HEK293 (cell line): ENCODE data around the gene CPA5.

ENCODE experiments used
- OVOL3 ChIP-seq: fragments of 450-650 bp; formaldehyde crosslinking; IDR thresholded peaks from 2 replicates; pipeline ENCODE4 v1.5.1; 2016; ENCODE audit warnings: missing biosample characterization, missing genetic modification characterization
- REST ChIP-seq: fragments of 450-650 bp; formaldehyde crosslinking; IDR thresholded peaks from 2 replicates; pipeline ENCODE4 v1.5.1; 2016; ENCODE audit warnings: missing biosample characterization, missing genetic modification characterization
- ZBTB48 ChIP-seq: fragments of 450-650 bp; formaldehyde crosslinking; IDR thresholded peaks from 2 replicates; pipeline ENCODE4 v1.5.1; 2016; ENCODE audit warnings: missing biosample characterization, missing genetic modification characterization
- ZFP41 ChIP-seq: fragments of 450-650 bp; formaldehyde crosslinking; IDR thresholded peaks from 2 replicates; pipeline ENCODE4 v1.5.1; 2016; ENCODE audit warnings: missing biosample characterization, missing genetic modification characterization, borderline replicate concordance
- ZNF121 ChIP-seq: fragments of 450-650 bp; formaldehyde crosslinking; IDR thresholded peaks from 2 replicates; pipeline ENCODE4 v1.5.1; 2016; ENCODE audit warnings: missing biosample characterization, missing genetic modification characterization
- ZNF140 ChIP-seq: fragments of 450-650 bp; formaldehyde crosslinking; IDR thresholded peaks from 2 replicates; pipeline ENCODE4 v1.5.1; 2016; ENCODE audit warnings: missing biosample characterization, missing genetic modification characterization
- ZNF169 ChIP-seq: fragments of 450-650 bp; formaldehyde crosslinking; IDR thresholded peaks from 2 replicates; pipeline ENCODE4 v1.5.1; 2016; ENCODE audit warnings: missing biosample characterization, missing genetic modification characterization
- ZNF549 ChIP-seq: fragments of 450-650 bp; IDR thresholded peaks from 2 replicates; pipeline ENCODE4 v1.5.1; 2018; ENCODE audit warnings: missing biosample characterization, missing genetic modification characterization, mild to moderate bottlenecking, inconsistent platforms, moderate library complexity
- ZNF830 ChIP-seq: fragments of 450-650 bp; IDR thresholded peaks from 2 replicates; pipeline ENCODE4 v1.5.0; 2018; ENCODE audit warnings: missing biosample characterization, missing genetic modification characterization, low read depth, mild to moderate bottlenecking, moderate library complexity
- TF ChIP-seq, protein P1 (sequence below): fragments of 450-650 bp; formaldehyde crosslinking; IDR thresholded peaks from 2 replicates; pipeline ENCODE4 v1.5.1; 2016; ENCODE audit warnings: missing biosample characterization, missing genetic modification characterization

- TF ChIP-seq ZNF121 (tag by site-specific recombination) (0 out of 2 replicates have a peak, but pooled peaks have one; percentile 18), ZNF140 (tag by site-specific recombination) (no peak), REST (tag by site-specific recombination) (no peak), OVOL3 (tag by site-specific recombination) (no peak), ZNF549 (no peak), ZNF169 (tag by site-specific recombination) (no peak), ZBTB48 (tag by site-specific recombination) (no peak), ZNF830 (tag by site-specific recombination) (no peak), ZFP41 (tag by site-specific recombination) (no peak)
- TF ChIP-seq, protein P1, sequence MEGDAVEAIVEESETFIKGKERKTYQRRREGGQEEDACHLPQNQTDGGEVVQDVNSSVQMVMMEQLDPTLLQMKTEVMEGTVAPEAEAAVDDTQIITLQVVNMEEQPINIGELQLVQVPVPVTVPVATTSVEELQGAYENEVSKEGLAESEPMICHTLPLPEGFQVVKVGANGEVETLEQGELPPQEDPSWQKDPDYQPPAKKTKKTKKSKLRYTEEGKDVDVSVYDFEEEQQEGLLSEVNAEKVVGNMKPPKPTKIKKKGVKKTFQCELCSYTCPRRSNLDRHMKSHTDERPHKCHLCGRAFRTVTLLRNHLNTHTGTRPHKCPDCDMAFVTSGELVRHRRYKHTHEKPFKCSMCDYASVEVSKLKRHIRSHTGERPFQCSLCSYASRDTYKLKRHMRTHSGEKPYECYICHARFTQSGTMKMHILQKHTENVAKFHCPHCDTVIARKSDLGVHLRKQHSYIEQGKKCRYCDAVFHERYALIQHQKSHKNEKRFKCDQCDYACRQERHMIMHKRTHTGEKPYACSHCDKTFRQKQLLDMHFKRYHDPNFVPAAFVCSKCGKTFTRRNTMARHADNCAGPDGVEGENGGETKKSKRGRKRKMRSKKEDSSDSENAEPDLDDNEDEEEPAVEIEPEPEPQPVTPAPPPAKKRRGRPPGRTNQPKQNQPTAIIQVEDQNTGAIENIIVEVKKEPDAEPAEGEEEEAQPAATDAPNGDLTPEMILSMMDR (tag by site-specific recombination) = no peak
Measured at GRCh38 chr7:130303982-130304381, 40.6 kb upstream of the CPA5 start.
